Measurements from ENCODE around the gene GPATCH2L.

GPATCH2L gene

DNA sequence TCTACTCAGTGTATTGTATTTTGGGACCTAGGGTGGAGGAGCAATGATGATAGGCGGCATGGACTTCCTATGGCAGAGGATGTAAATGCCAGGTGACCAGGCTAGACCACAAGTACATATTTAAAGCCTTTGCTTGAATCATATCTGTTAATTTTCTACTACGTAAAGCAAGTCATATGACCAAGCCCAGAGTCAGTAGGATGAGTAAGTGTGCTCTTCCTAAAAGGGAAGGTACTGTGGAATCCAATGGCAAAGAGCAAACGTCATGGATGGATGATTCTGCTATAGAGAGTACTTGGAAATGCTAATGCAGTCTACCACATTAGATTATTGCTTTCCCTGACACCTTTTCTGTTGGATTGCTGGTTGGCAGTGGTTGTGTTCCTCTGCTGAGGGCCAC, 16.8 kb downstream of the GPATCH2L start:
- no peaks in the 10 kb centered on the region for H4K20me1 ChIP-seq (ENCODE audit: low read depth, low read length)
- H2AFZ ChIP-seq (ENCODE audit: low read depth, low read length, severe bottlenecking) = no peak overlapping the region
- H3K79me2 ChIP-seq (ENCODE audit: insufficient read depth, low read length) = peaks cover 13% of the 10 kb centered on the region; the same call in 1 of the 2 replicates
- no peak overlapping the region for H3K9ac ChIP-seq (ENCODE audit: low read length)
- no peak overlapping the region for H3K4me3 ChIP-seq (ENCODE audit: insufficient read depth, low read length, poor library complexity, severe bottlenecking)
- H3K9me3 ChIP-seq (ENCODE audit: insufficient read depth, low read length) = no peaks in the 10 kb centered on the region
- no peak for TF ChIP-seq EZH2phosphoT487 (conservative IDR thresholded peaks at IDR 0.05; ENCODE audit: low read length)
- TF ChIP-seq, protein P1, sequence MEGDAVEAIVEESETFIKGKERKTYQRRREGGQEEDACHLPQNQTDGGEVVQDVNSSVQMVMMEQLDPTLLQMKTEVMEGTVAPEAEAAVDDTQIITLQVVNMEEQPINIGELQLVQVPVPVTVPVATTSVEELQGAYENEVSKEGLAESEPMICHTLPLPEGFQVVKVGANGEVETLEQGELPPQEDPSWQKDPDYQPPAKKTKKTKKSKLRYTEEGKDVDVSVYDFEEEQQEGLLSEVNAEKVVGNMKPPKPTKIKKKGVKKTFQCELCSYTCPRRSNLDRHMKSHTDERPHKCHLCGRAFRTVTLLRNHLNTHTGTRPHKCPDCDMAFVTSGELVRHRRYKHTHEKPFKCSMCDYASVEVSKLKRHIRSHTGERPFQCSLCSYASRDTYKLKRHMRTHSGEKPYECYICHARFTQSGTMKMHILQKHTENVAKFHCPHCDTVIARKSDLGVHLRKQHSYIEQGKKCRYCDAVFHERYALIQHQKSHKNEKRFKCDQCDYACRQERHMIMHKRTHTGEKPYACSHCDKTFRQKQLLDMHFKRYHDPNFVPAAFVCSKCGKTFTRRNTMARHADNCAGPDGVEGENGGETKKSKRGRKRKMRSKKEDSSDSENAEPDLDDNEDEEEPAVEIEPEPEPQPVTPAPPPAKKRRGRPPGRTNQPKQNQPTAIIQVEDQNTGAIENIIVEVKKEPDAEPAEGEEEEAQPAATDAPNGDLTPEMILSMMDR (IDR thresholded peaks at IDR 0.05; ENCODE audit: insufficient read depth, low read length, poor library complexity, severe bottlenecking) = no peak
- H3K36me3 ChIP-seq (ENCODE audit: low read length) = peaks cover 13% of the 10 kb centered on the region
- no peaks in the 10 kb centered on the region for H3K27me3 ChIP-seq (ENCODE audit: low read length)
- no peak overlapping the region for H3K27ac ChIP-seq (ENCODE audit: low read depth, low read length)
- no peaks in the 10 kb centered on the region; the same call in 1 of the 2 replicates for H3F3A ChIP-seq (ENCODE audit: insufficient read depth)
- H3K4me2 ChIP-seq (ENCODE audit: low read depth, low read length, poor library complexity, severe bottlenecking) = no peak overlapping the region
- H3K9me2 ChIP-seq (replicated peaks; ENCODE audit: insufficient read depth, low read length) = no peaks in the 10 kb centered on the region

DNA sequence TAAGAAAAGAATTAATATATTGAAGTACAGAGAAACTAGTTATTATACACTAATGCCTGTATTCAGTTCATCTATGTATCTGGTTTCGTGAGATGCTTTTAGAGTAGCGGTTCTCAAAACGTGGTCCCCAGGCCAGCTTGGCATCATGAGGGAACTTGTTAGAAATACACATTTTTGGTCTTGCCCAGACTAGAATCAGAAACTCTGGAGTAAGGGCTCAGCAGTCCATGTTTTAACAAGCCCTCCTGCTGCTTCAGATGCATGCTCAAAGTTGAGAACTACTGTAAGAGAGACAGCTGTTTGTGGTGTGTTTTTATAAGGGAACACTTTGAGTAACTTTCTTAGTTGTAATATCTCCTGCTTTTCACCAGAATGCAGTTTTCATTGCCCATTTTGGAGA, 18.1 kb downstream of the GPATCH2L start:
- H3F3A ChIP-seq (ENCODE audit: insufficient read depth) = no peaks in the 10 kb centered on the region; the same call in 1 of the 2 replicates
- TF ChIP-seq, protein P1 (IDR thresholded peaks at IDR 0.05; ENCODE audit: insufficient read depth, low read length, poor library complexity, severe bottlenecking) = no peak
- TF ChIP-seq EZH2phosphoT487 (conservative IDR thresholded peaks at IDR 0.05; ENCODE audit: low read length) = no peak
- no peaks in the 10 kb centered on the region for H4K20me1 ChIP-seq (ENCODE audit: low read depth, low read length)
- H3K36me3 ChIP-seq (ENCODE audit: low read length) = peaks cover 13% of the 10 kb centered on the region
- no peaks in the 10 kb centered on the region for H3K9me2 ChIP-seq (replicated peaks; ENCODE audit: insufficient read depth, low read length)
- no peaks in the 10 kb centered on the region for H3K9me3 ChIP-seq (ENCODE audit: insufficient read depth, low read length)
- H3K27ac ChIP-seq (ENCODE audit: low read depth, low read length) = no peak overlapping the region
- no peak overlapping the region for H3K4me2 ChIP-seq (ENCODE audit: low read depth, low read length, poor library complexity, severe bottlenecking)
- H3K27me3 ChIP-seq (ENCODE audit: low read length) = no peaks in the 10 kb centered on the region
- no peak overlapping the region for H3K4me3 ChIP-seq (ENCODE audit: insufficient read depth, low read length, poor library complexity, severe bottlenecking)
- H2AFZ ChIP-seq (ENCODE audit: low read depth, low read length, severe bottlenecking) = no peak overlapping the region
- no peak overlapping the region for H3K9ac ChIP-seq (ENCODE audit: low read length)
- 0 out of 2 replicates have a peak, but pooled peaks cover 13% of the 10 kb centered on the region for H3K79me2 ChIP-seq (ENCODE audit: insufficient read depth, low read length)

DNA sequence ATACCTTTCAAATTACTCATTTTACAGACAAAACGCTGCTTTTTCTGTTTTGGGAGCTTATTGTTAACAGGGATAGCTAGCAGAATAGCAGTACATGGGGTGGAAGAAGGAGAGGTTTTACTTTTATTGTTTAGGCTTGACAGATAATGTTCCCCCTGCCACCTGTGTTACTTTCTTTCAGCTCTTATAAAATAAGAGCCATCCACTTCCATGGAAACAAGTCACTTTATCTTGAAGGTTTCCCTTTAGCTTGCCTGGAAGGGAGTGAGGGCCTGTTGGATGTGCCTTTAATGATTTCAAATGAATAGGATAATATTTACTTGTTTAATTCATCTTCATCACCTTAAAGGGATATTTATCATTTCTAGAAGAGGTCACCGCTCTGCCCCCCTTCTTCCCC, 23.3 kb downstream of the GPATCH2L start:
- H3K27ac ChIP-seq (ENCODE audit: low read depth, low read length) = no peak overlapping the region
- no peak overlapping the region for H3K9ac ChIP-seq (ENCODE audit: low read length)
- peaks cover 13% of the 10 kb centered on the region for H3K36me3 ChIP-seq (ENCODE audit: low read length)
- no peak for TF ChIP-seq EZH2phosphoT487 (conservative IDR thresholded peaks at IDR 0.05; ENCODE audit: low read length)
- TF ChIP-seq, protein P1 (IDR thresholded peaks at IDR 0.05; ENCODE audit: insufficient read depth, low read length, poor library complexity, severe bottlenecking) = no peak
- no peak overlapping the region for H3K4me3 ChIP-seq (ENCODE audit: insufficient read depth, low read length, poor library complexity, severe bottlenecking)
- H3K27me3 ChIP-seq (ENCODE audit: low read length) = no peaks in the 10 kb centered on the region
- H2AFZ ChIP-seq (ENCODE audit: low read depth, low read length, severe bottlenecking) = no peak overlapping the region
- H3K4me2 ChIP-seq (ENCODE audit: low read depth, low read length, poor library complexity, severe bottlenecking) = no peak overlapping the region
- no peaks in the 10 kb centered on the region for H3F3A ChIP-seq (ENCODE audit: insufficient read depth)
- 0 out of 2 replicates have a peak, but pooled peaks cover 7% of the 10 kb centered on the region for H3K79me2 ChIP-seq (ENCODE audit: insufficient read depth, low read length)
- no peaks in the 10 kb centered on the region for H3K9me3 ChIP-seq (ENCODE audit: insufficient read depth, low read length)
- H4K20me1 ChIP-seq (ENCODE audit: low read depth, low read length) = no peaks in the 10 kb centered on the region
- no peaks in the 10 kb centered on the region for H3K9me2 ChIP-seq (replicated peaks; ENCODE audit: insufficient read depth, low read length)

Data from SU-DHL-6 (cell line).